ENCODE results near the gene BHLHE41.

GRCh38 chr12:26080911-26081310, 43.9 kb downstream of the BHLHE41 start:
- TF ChIP-seq CTCF (IDR thresholded peaks at IDR 0.05; ENCODE audit: insufficient read depth, low read depth, low read length), result no peak
- no peak for TF ChIP-seq EZH2 (IDR thresholded peaks at IDR 0.05; ENCODE audit: insufficient read depth, low read length)

Measured in astrocyte (in vitro differentiated cells and primary cell).